Heart right ventricle (tissue), 16 donors: ENCODE data around the gene OTOP3. TPM values are rescaled to one million over a fixed set of nuclear protein-coding genes. Genes with fewer than 3 reads are reported as not detected.
A peak's percentile ranks its signal among the peaks of the same experiment; 100 is the strongest.

Experiments
- ATAC-seq, 8 donors: fragments of 200-7000 bp; cut with Tn5 transposase; one replicate each; pipeline ENCODE4 v1.9.1; 2020; ENCODE audit warnings: mild to moderate bottlenecking in 8 of 8, moderate library complexity in 8 of 8, moderate number of reproducible peaks in 1 of 8
- DNase-seq, 2 donors: peaks; one replicate each; pipeline ENCODE4 v3.0.0-alpha.2; 2020
- H3K27ac ChIP-seq, 10 donors: fragments of 200-600 bp; sonication (generic) in 2 of 10; one replicate each; pipeline versions ENCODE4 v1.5.0 to v1.8.0; 2020 to 2022; ENCODE audit warnings: mild to moderate bottlenecking in 3 of 10
- H3K27me3 ChIP-seq, 7 donors: fragments of 200-600 bp; one replicate each; pipeline ENCODE4 v1.8.0; 2021 to 2022; ENCODE audit warnings: mild to moderate bottlenecking in 2 of 7
- H3K36me3 ChIP-seq, 9 donors: fragments of 200-600 bp; sonication (generic) in 1 of 9; one replicate each; pipeline versions ENCODE4 v1.5.0 to v1.8.0; 2020 to 2022; ENCODE audit warnings: mild to moderate bottlenecking in 2 of 9
- H3K4me1 ChIP-seq, 9 donors: fragments of 200-600 bp; sonication (generic) in 1 of 9; one replicate each; pipeline versions ENCODE4 v1.5.0 to v1.8.0; 2020 to 2022; ENCODE audit warnings: mild to moderate bottlenecking in 4 of 9
- H3K4me3 ChIP-seq, 10 donors: fragments of 200-600 bp; sonication (generic) in 2 of 10; one replicate each; pipeline versions ENCODE4 v1.5.0 to v1.8.0; 2020 to 2022; ENCODE audit warnings: mild to moderate bottlenecking in 7 of 10, moderate library complexity in 2 of 10
- H3K9me3 ChIP-seq, 11 donors: fragments of 200-600 bp in 10 of 11; sonication (generic) in 2 of 11; one replicate each; pipeline versions ENCODE4 v1.5.0 to v1.8.0; 2013 to 2022; ENCODE audit warnings: mild to moderate bottlenecking in 2 of 11, control low read depth in 1 of 11, moderate library complexity in 1 of 11
- WGBS, 2 donors: extraction: QIAGEN DNeasy Blood & Tissue Kit; methylation state at CpG; one replicate each; pipeline ENCODE4 v1.1.7; 2013; ENCODE audit warnings: inconsistent platforms in 1 of 2; 5-methylcytosine and 5-hydroxymethylcytosine counted together
- intact Hi-C, 10 donors: fragments of 100-400 bp; cut with DNase I; formaldehyde crosslinking; loops; one replicate each; pipeline versions ENCODE4 v1.11.1 to v1.14.2; 2022
- polyA plus RNA-seq, 2 donors: library from polyadenylated mRNA; stranded (reverse); fragments of 200-250 nt; gene quantifications; one replicate each; pipeline ENCODE4 v1.2.3, GENCODE V29; 2013
- total RNA-seq, 10 donors: library from RNA; stranded (reverse); fragmentation: NEBNext Ultra II Directional in 3 of 10; extraction: Animal tissue kit (Norgen Biotek cat#: 25700) in 3 of 10; gene quantifications; one replicate each; pipeline versions ENCODE4 v1.2.1 to v1.2.4, GENCODE V29; 2021 to 2023
- TF ChIP-seq, protein P1 (sequence below), 9 donors: fragments of 200-600 bp; sonication (generic) in 2 of 9; IDR thresholded peaks; one replicate each; pipeline versions ENCODE4 v1.5.0 to v1.8.0; 2021 to 2022; ENCODE audit warnings: antibody characterized with exemption in 9 of 9, mild to moderate bottlenecking in 5 of 9, moderate library complexity in 1 of 9
- donor health status: Arrhythmogenic right ventricular cardiomyopathy.
- donor health status: ischemic (EF 13 %, LVEDD 7.1; RV severe dilation, severe dysfunction).
- donor health status: healthy with polysubstance abuse.
- donor health status: DM: no; HTN: yes; CAD: no.
- donor health status: DM: no; HTN: no; CAD: no.
- donor health status: ischemic (EF 25% LVEDD 6.9; RV normal size, moderate dysfunction).
- donor health status: ischemic (EF 25% LVEDD 5.7; RV mildly dilated, moderate dysfunction).
- donor health status: healthy.
- donor health status: DM: yes; HTN: yes; CAD: no.
- donor health status: Ischemic cardiomyopathy.
- donor health status: ischemic (EF 35%, LVEDD 5.7; RV mildly dilated, moderate dysfunction).
- donor health status: nonischemic (EF 11% LVEDD 7.7; RV severe dilation, severe dysfunction).
- donor health status: DM: yes; HTN: yes; CAD: no.
- donor health status: PGD.
- donor health status: ischemic (EF 29% LVEDD 5.4; RV normal size, mild dysfunction).
- donor health status: nonischemic (EF 23%, LVEDD 6.1; RV moderate dilation, normal function).

Gene OTOP3
- total and polyA plus RNA-seq, 12 donors = not detected

DNA sequence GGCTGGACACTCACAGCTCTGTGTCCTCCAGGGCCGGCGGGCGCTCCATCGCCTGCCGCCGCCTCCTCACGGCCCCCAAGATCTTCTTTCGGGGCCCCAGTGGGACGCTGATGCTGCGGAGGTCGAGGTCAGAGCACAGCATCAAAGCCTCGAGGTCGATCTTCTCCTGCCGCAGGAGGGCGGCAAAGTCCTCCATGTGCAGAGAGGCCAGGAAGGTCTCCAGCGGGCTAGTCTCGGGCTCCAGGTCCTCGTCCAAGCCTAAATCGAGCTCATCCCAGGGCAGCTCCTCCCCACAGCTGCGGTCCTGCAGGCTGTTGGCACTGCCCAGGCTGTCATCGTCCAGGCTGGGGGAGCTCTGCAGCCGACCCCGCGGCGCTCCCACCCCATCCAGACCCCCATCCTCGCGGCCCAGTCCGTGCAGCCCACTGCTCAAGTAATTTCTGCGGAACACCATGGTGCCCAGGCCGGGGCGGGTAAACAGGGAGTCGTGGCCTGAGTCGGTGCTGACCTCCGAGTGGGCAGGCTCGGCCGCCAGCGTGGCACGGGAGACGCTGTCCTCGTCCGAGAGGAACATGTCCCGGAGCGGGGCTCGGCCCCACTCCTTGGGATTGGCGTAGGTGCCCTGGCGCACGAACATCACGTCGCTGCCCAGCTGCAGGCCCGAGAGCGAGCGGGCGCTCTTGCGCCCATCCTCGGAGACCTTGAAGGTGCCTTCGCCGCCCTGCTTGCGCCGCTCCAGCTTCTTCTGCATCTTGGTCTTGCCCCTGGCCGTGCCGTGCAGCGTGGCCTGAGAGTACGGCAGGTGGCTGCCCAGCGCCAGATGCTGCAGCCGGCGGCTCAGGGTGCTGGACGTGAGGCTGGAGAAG, 16.0 kb upstream of the OTOP3 start:
- 53 to 65% methylated on average over 67 of the region's 67 CpGs for WGBS, 2 donors
- TF ChIP-seq, protein P1, sequence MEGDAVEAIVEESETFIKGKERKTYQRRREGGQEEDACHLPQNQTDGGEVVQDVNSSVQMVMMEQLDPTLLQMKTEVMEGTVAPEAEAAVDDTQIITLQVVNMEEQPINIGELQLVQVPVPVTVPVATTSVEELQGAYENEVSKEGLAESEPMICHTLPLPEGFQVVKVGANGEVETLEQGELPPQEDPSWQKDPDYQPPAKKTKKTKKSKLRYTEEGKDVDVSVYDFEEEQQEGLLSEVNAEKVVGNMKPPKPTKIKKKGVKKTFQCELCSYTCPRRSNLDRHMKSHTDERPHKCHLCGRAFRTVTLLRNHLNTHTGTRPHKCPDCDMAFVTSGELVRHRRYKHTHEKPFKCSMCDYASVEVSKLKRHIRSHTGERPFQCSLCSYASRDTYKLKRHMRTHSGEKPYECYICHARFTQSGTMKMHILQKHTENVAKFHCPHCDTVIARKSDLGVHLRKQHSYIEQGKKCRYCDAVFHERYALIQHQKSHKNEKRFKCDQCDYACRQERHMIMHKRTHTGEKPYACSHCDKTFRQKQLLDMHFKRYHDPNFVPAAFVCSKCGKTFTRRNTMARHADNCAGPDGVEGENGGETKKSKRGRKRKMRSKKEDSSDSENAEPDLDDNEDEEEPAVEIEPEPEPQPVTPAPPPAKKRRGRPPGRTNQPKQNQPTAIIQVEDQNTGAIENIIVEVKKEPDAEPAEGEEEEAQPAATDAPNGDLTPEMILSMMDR (IDR thresholded peaks at IDR 0.05) = peak in 6 of 9 donors; percentile 27 to 41 (median 35)
- ATAC-seq = peak in 1 of 8 donors; percentile 15
- no peaks in the 10 kb centered on the region for H3K9me3 ChIP-seq
- H3K4me3 ChIP-seq = peak overlapping the region in 1 of 10 donors; percentile 2
- H3K27me3 ChIP-seq = peaks cover 18 to 91% (median 77%) of the 10 kb centered on the region in 7 donors
- H3K36me3 ChIP-seq = no peaks in the 10 kb centered on the region
- no peak for DNase-seq
- intact Hi-C loops = loop anchor here in 2 of 10 donors (5.0 kb wide), 1 partner anchor 38 kb away; no protein-coding TSS in a partner anchor
- peaks cover 2 to 30% (median 21%) of the 10 kb centered on the region in 9 donors for H3K4me1 ChIP-seq
- H3K27ac ChIP-seq = no peak overlapping the region

DNA sequence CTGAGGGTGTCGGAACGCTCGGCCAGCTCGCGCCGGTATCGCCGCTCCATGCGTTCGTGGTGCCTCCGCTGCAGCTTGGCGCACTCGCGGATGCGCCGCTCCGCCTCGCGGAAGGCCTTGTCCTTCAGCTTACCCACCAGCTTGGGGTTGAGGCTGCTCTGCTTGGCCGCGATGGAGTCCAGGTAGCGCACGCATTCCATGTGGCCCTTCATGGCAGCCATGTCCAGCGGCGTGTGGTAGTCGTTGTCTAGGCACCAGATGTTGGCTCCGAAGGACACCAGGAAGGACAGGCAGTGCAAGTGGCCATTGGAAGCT, 15.4 kb upstream of the OTOP3 start:
- Histone ChIP-seq H3K9me3 (no peaks in the 10 kb centered on the region), H3K4me1 (peaks cover 2 to 32% (median 23%) of the 10 kb centered on the region in 9 donors), H3K27ac (no peak overlapping the region), H3K27me3 (peaks cover 22 to 92% (median 79%) of the 10 kb centered on the region in 7 donors), H3K4me3 (peak overlapping the region in 1 of 10 donors; percentile 2), H3K36me3 (no peaks in the 10 kb centered on the region)
- 71 to 78% methylated on average over 27 of the region's 27 CpGs for WGBS, 2 donors
- intact Hi-C loops = loop anchor here in 2 of 10 donors (5.0 kb wide), 1 partner anchor 37 kb away; no protein-coding TSS in a partner anchor
- TF ChIP-seq, protein P1 (IDR thresholded peaks at IDR 0.05) = no peak
- ATAC-seq (no peak), DNase-seq (no peak)

DNA sequence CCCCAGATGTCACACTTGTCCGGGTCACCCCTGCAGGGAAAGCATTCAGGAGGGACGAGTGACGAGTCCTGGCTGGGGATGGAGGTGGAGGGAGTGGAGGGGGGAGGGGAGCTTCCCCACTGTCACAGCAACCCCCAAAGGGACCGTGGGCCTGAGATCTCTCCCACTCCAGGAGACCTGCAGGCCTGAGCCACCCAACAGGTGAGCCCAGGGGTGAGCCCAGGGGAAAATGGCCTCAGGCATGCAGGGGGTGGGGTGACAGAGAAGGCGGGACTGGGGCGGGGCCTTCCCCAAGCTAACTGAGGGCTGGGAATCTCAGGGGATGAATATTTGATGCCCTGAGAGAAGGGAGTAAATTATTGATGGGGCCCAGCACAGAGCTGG, 15.1 kb upstream of the OTOP3 start:
- Histone ChIP-seq H3K9me3 (no peaks in the 10 kb centered on the region), H3K36me3 (no peaks in the 10 kb centered on the region), H3K4me3 (no peak overlapping the region), H3K27me3 (peaks cover 22 to 93% (median 82%) of the 10 kb centered on the region in 7 donors), H3K4me1 (peaks cover 2 to 32% (median 23%) of the 10 kb centered on the region in 9 donors), H3K27ac (no peak overlapping the region)
- no peak for DNase-seq
- no peak for ATAC-seq
- WGBS, 2 donors = 41 to 48% methylated on average over 6 of the region's 6 CpGs
- intact Hi-C loops = loop anchor here in 2 of 10 donors (5.0 kb wide), 1 partner anchor 37 kb away; no protein-coding TSS in a partner anchor
- TF ChIP-seq, protein P1 (IDR thresholded peaks at IDR 0.05) = no peak

DNA sequence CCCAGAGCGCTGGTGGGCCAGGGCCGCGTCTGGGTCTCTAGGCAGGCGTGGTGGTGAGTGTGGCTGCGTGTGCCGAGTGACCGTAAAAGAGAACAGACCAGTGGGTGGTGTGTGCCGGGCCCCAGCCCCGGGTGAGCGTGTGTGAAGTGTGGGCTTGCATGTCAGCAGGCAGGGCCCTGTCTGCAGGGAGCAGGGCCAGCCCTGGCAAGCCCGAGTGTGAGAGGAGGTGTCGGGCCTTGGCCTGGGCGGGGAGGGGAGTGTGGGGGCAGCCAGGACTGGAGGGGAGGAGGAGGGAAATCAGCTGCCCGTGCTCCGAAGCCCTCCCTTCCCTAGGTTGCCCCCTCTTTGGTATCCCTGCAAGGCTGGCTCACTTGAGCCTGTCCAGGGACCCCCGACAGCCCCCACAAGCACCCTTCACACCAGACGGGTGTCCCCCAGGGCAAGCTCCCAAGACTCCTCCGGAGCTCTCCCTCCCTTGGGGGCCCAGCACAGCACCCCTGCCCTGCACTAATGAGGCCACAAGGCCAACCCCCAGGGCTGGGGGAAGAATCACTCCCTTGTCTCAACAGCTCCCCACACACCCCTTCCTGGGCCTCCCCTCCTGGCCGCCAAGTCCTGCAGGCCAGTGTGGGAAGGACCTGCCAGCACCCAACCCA, 14.5 kb upstream of the OTOP3 start:
- H3K27me3 ChIP-seq = peaks cover 22 to 93% (median 86%) of the 10 kb centered on the region in 7 donors
- H3K27ac ChIP-seq = no peak overlapping the region
- H3K4me1 ChIP-seq = peaks cover 2 to 32% (median 23%) of the 10 kb centered on the region in 9 donors
- intact Hi-C loops = loop anchor here in 2 of 10 donors (5.0 kb wide), 1 partner anchor 36 kb away; no protein-coding TSS in a partner anchor
- ATAC-seq = peak in 2 of 8 donors; percentile 7 to 32
- no peak overlapping the region for H3K4me3 ChIP-seq
- no peak for DNase-seq
- no peaks in the 10 kb centered on the region for H3K9me3 ChIP-seq
- WGBS, 2 donors = 45 to 52% methylated on average over 17 to 19 of the region's 19 CpGs
- TF ChIP-seq, protein P1 (IDR thresholded peaks at IDR 0.05) = no peak
- H3K36me3 ChIP-seq = no peaks in the 10 kb centered on the region
